22Rv1 (cell line): ENCODE measurements around the gene STK25.
"Not testable (repeated sequence)": the region's sequence is repeated elsewhere in the genome, so short reads cannot be mapped to it uniquely, and the experiment has no call there.

ENCODE experiments used
- H3K27ac ChIP-seq: fragments of 450-650 bp; 2 replicates; pipeline ENCODE4 v1.5.1; 2017
- CTCF ChIP-seq: fragments of 450-650 bp; IDR thresholded peaks from 2 replicates; pipeline ENCODE4 v1.5.1; 2017; ENCODE audit warnings: mild to moderate bottlenecking
- ZFX ChIP-seq: fragments of 450-650 bp; IDR thresholded peaks from 2 replicates; pipeline ENCODE4 v1.6.1; 2017; ENCODE audit warnings: antibody characterized with exemption, borderline replicate concordance

Gene STK25

DNA sequence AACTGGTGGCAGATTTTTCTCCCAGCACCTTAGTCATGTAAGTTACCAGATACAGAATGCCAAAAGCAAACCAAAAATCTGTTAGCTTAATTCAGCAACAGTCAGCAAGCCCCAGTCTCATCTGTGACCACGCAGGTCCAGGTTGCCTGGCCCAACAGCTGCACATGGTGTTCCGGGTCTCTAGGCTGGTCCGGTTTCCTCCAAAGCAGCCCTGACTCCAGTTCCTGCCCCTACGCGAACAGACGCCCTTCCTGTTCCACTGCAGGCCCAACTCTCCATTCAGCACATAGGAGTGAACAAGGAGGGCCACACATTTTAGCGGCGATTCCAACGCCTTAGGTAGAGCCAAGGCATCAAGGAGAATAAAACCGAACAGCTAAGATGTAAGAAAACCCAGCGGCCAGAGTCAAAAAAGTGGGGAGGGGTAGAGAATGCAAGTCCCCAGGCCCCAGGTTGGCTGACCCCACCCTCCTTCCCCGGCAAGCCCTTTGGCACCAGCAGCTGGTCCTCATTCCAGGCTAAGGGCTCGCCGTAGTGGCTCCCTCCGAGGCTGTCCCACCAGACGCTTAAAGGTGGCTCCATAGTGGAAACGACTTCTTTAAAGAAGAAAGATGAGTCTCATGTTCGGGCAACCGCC is 1.5 kb downstream of the STK25 start:
- H3K27ac ChIP-seq = peak overlapping the region; percentile 68; the same call in 1 of the 2 replicates
- no peak for TF ChIP-seq CTCF
- TF ChIP-seq ZFX = no peak

- not testable (repeated sequence) for H3K27ac ChIP-seq
These were observed 2.1 kb downstream of the STK25 start for GRCh38 chr2:241506317-241506716.

DNA sequence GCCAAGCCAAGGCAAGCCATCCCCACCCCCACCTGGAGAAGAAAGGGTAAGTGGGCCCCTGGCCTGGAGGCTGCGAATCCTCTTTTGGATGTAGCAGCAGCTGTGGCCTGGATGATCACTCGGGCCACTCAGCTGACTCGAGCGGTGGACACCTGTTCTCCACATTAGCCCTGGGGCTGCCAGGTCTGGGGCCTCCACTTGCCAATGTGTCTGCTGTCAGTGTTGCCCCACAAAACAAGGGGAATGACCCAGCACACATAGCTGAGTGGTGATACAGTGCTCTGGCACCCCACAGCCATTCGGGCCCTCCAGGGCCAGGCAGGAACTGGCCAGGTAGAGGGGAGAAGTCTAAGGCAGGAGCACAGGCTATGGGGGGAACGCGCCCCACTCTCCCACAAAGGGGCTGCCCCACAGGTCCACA is 2.6 kb downstream of the STK25 start:
- H3K27ac ChIP-seq = no peak overlapping the region
- TF ChIP-seq CTCF (no peak), ZFX (no peak)

GRCh38 chr2:241505086-241505780 is 3.2 kb downstream of the STK25 start:
- TF ChIP-seq ZFX = no peak
- no peak for TF ChIP-seq CTCF

DNA sequence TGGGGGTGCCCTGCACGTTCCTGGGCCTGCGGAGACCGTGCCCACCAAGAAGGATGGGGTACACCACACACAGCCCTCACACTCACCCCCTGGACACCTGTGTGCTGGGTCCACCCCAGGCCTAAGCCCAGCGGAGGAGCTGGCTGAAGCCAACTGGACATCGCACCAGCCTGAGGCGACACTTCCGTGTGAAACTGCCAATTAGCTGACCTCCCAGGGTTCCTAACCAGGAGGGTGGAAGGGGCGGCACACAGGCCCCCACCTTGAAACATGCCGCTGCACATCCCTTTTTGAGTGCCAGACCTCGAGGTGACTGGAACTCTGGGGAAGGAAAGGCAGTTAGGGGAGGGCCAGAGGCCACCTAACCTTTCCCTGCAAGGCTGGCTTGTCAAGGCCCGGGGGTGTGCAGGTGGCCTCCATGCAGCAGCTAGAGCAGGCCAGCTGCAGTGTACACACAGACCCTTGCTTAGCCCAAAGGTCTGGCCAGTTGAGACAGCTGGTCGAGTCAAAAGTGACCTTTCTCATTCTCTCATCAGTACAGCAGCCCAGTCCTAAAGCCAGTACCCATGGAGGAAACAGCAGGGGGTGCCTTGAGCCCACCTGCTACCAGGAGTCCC is 4.5 kb downstream of the STK25 start:
- H3K27ac ChIP-seq = no peak overlapping the region
- no peak for TF ChIP-seq CTCF
- no peak for TF ChIP-seq ZFX

More at GRCh38 chr2:241505086-241505780, 3.2 kb downstream of the STK25 start:
- no peak overlapping the region for H3K27ac ChIP-seq

GRCh38 chr2:241502281-241502680 is 6.1 kb downstream of the STK25 start:
- H3K27ac ChIP-seq = no peak overlapping the region
- no peak for TF ChIP-seq CTCF
- TF ChIP-seq ZFX = no peak

- TF ChIP-seq CTCF (no peak), ZFX (no peak)
- no peak overlapping the region for H3K27ac ChIP-seq
These were observed 6.8 kb downstream of the STK25 start for GRCh38 chr2:241501551-241501950.
